ENCODE measurements around the gene CNR2.
"Not testable (repeated sequence)": the region's sequence is repeated elsewhere in the genome, so short reads cannot be mapped to it uniquely, and the experiment has no call there.

The CNR2 gene

GRCh38 chr1:23838401-23838866 is 74.7 kb downstream of the CNR2 start:
- DNase-seq (ENCODE audit: low read depth in 1 of 2, low spot score in 1 of 2) = peak; percentile 56 to 67

GRCh38 chr1:23837908-23838307 is 75.3 kb downstream of the CNR2 start:
- DNase-seq (ENCODE audit: low read depth in 1 of 2, low spot score in 1 of 2) = no peak

GRCh38 chr1:23836037-23836436 is 77.1 kb downstream of the CNR2 start:
- no peak for DNase-seq (ENCODE audit: low read depth in 1 of 2, low spot score in 1 of 2)

- not testable (repeated sequence) for DNase-seq (ENCODE audit: low read depth in 1 of 2, low spot score in 1 of 2)
These were observed 79.0 kb downstream of the CNR2 start for GRCh38 chr1:23834156-23834555.

- DNase-seq (ENCODE audit: low read depth in 1 of 2, low spot score in 1 of 2) = no peak
These were observed 85.4 kb downstream of the CNR2 start for GRCh38 chr1:23827717-23828116.

GRCh38 chr1:23826590-23826989 is 86.6 kb downstream of the CNR2 start:
- DNase-seq (ENCODE audit: low read depth in 1 of 2, low spot score in 1 of 2) = not testable (repeated sequence)

- DNase-seq (ENCODE audit: low read depth in 1 of 2, low spot score in 1 of 2) = no peak
These were observed 87.2 kb downstream of the CNR2 start for GRCh38 chr1:23825762-23826522.

- peak; percentile 72 to 83 for DNase-seq (ENCODE audit: low read depth in 1 of 2, low spot score in 1 of 2)
These were observed 87.9 kb downstream of the CNR2 start, which contains the start of gene HMGCL for GRCh38 chr1:23825076-23825761. TSS of gene HMGCL (minus strand) at chr1:23825429. CDS start at chr1:23825415, 14 bp downstream.

GRCh38 chr1:23824711-23825075 is 88.5 kb downstream of the CNR2 start:
- DNase-seq (ENCODE audit: low read depth in 1 of 2, low spot score in 1 of 2) = no peak

GRCh38 chr1:23823767-23824166 is 89.4 kb downstream of the CNR2 start:
- no peak for DNase-seq (ENCODE audit: low read depth in 1 of 2, low spot score in 1 of 2)

Data from activated T-helper 1 cell treated with anti-CD3 and anti-CD28 coated beads, Interleukin-2, amount 50 U/mL, for 16 hours (primary cell).